ENCODE data around the gene OGFRL1. TPM values are rescaled to one million over a fixed set of nuclear protein-coding genes. Genes with fewer than 3 reads are reported as not detected.

The OGFRL1 gene
- total RNA-seq, 1 experiment from 2014 or later: 10.3 TPM

DNA sequence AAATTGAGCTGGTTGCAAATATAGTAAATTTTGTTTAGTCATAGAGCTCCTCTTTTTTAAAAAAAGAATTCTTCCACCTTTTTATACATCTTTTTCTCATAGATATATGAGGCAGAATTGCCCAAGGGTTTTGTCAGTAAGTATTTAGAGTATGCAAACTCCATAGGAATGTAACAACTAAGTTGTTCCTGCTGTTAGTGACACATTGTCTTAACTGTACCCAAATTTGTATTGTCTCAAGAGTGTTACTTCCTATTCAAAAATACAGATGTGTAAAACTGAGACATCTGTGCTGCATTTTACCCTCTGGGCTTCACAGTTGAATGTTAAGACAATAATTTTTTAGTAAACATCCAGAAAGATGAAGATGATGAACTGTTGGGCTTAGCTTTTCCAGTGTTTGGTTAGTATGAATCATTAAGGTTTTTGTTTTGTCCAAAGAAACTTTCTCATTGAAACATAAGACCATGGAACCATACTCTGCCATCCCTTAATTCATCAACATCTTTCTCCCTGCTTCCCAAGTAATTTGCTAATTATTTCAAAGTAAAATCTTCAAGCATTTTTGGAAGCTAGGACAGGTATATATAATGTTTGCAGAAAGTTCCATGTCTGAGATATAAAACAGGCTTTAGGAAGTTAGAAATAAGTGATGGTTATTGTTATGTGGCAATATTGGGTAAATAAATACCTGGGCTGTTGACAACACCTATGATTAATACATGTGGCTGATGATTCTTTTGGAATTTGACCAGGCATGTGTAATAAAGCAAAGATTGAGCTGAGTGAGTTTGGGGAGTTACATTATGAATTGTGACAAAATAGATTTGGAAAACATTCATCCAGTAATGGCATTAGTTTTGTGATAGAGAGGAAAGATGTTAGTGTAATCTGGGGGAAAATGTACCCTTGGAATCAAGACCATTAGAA, 11.2 kb downstream of the OGFRL1 start:
- no peak overlapping the region for H3K4me3 ChIP-seq (replicated peaks in 1 of 2; ENCODE audit: low read depth in 1 of 2, low read length in 2 of 2)
- H3K27me3 ChIP-seq (ENCODE audit: insufficient read depth, low read length): no peaks in the 10 kb centered on the region
- ChIA-PET RAD21 (ENCODE audit: low non-redundant PET in 1 of 2, low total read pairs in 2 of 2, uncharacterized antibody in 2 of 2, unreplicated experiment in 2 of 2) (no interaction called here), CTCF (no interaction called here), POLR2A (interaction anchor here (0.8 to 1.9 kb wide), 2 partner anchors 11 to 12 kb away, joined by 3 to 4 read pairs; partner anchors contain the start of gene OGFRL1)
- no peak overlapping the region for H3K27ac ChIP-seq (ENCODE audit: low read depth, low read length)
- H3K4me2 ChIP-seq (ENCODE audit: low read length): no peak overlapping the region
- TF ChIP-seq JUND (IDR thresholded peaks at IDR 0.05) (no peak), ZFX (IDR thresholded peaks at IDR 0.05) (no peak), POLR2AphosphoS5 (IDR thresholded peaks at IDR 0.05; ENCODE audit: low read depth, low read length) (no peak), TCF7L2 (IDR thresholded peaks at IDR 0.05; ENCODE audit: borderline replicate concordance, extremely low read depth, insufficient read depth, insufficient read length) (no peak), EZH2 (IDR thresholded peaks at IDR 0.05) (no peak), SRF (IDR thresholded peaks at IDR 0.05; ENCODE audit: low read depth) (no peak), SIN3A (IDR thresholded peaks at IDR 0.05; ENCODE audit: low read depth) (no peak), EZH2phosphoT487 (IDR thresholded peaks at IDR 0.05; ENCODE audit: borderline replicate concordance) (no peak), ELF1 (IDR thresholded peaks at IDR 0.05; ENCODE audit: borderline replicate concordance, low read depth) (no peak), SP1 (IDR thresholded peaks at IDR 0.05; ENCODE audit: low read depth) (no peak), CBX3 (IDR thresholded peaks at IDR 0.05; ENCODE audit: low read depth) (no peak), POLR2A (IDR thresholded peaks at IDR 0.05; ENCODE audit: borderline replicate concordance, extremely low read depth, insufficient read depth, insufficient read length) (no peak), CEBPB (IDR thresholded peaks at IDR 0.05; ENCODE audit: low read depth) (no peak), ZNF274 (IDR thresholded peaks at IDR 0.05; ENCODE audit: low read depth, low read length) (no peak)
- TF ChIP-seq, protein P1, sequence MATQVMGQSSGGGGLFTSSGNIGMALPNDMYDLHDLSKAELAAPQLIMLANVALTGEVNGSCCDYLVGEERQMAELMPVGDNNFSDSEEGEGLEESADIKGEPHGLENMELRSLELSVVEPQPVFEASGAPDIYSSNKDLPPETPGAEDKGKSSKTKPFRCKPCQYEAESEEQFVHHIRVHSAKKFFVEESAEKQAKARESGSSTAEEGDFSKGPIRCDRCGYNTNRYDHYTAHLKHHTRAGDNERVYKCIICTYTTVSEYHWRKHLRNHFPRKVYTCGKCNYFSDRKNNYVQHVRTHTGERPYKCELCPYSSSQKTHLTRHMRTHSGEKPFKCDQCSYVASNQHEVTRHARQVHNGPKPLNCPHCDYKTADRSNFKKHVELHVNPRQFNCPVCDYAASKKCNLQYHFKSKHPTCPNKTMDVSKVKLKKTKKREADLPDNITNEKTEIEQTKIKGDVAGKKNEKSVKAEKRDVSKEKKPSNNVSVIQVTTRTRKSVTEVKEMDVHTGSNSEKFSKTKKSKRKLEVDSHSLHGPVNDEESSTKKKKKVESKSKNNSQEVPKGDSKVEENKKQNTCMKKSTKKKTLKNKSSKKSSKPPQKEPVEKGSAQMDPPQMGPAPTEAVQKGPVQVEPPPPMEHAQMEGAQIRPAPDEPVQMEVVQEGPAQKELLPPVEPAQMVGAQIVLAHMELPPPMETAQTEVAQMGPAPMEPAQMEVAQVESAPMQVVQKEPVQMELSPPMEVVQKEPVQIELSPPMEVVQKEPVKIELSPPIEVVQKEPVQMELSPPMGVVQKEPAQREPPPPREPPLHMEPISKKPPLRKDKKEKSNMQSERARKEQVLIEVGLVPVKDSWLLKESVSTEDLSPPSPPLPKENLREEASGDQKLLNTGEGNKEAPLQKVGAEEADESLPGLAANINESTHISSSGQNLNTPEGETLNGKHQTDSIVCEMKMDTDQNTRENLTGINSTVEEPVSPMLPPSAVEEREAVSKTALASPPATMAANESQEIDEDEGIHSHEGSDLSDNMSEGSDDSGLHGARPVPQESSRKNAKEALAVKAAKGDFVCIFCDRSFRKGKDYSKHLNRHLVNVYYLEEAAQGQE (IDR thresholded peaks at IDR 0.05; ENCODE audit: low read depth): no peak
- TF ChIP-seq, protein P2, sequence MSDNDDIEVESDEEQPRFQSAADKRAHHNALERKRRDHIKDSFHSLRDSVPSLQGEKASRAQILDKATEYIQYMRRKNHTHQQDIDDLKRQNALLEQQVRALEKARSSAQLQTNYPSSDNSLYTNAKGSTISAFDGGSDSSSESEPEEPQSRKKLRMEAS (IDR thresholded peaks at IDR 0.05): no peak
- TF ChIP-seq, protein P3, sequence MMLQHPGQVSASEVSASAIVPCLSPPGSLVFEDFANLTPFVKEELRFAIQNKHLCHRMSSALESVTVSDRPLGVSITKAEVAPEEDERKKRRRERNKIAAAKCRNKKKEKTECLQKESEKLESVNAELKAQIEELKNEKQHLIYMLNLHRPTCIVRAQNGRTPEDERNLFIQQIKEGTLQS (IDR thresholded peaks at IDR 0.05): no peak
- TF ChIP-seq, protein P4, sequence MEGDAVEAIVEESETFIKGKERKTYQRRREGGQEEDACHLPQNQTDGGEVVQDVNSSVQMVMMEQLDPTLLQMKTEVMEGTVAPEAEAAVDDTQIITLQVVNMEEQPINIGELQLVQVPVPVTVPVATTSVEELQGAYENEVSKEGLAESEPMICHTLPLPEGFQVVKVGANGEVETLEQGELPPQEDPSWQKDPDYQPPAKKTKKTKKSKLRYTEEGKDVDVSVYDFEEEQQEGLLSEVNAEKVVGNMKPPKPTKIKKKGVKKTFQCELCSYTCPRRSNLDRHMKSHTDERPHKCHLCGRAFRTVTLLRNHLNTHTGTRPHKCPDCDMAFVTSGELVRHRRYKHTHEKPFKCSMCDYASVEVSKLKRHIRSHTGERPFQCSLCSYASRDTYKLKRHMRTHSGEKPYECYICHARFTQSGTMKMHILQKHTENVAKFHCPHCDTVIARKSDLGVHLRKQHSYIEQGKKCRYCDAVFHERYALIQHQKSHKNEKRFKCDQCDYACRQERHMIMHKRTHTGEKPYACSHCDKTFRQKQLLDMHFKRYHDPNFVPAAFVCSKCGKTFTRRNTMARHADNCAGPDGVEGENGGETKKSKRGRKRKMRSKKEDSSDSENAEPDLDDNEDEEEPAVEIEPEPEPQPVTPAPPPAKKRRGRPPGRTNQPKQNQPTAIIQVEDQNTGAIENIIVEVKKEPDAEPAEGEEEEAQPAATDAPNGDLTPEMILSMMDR (IDR thresholded peaks at IDR 0.05 in 2 of 3, conservative IDR thresholded peaks at IDR 0.05 in 1 of 3; ENCODE audit: borderline replicate concordance in 1 of 3, insufficient read depth in 1 of 3, low read depth in 2 of 3, low read length in 2 of 3): no peak
- TF ChIP-seq, protein P5, sequence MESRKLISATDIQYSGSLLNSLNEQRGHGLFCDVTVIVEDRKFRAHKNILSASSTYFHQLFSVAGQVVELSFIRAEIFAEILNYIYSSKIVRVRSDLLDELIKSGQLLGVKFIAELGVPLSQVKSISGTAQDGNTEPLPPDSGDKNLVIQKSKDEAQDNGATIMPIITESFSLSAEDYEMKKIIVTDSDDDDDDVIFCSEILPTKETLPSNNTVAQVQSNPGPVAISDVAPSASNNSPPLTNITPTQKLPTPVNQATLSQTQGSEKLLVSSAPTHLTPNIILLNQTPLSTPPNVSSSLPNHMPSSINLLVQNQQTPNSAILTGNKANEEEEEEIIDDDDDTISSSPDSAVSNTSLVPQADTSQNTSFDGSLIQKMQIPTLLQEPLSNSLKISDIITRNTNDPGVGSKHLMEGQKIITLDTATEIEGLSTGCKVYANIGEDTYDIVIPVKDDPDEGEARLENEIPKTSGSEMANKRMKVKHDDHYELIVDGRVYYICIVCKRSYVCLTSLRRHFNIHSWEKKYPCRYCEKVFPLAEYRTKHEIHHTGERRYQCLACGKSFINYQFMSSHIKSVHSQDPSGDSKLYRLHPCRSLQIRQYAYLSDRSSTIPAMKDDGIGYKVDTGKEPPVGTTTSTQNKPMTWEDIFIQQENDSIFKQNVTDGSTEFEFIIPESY (IDR thresholded peaks at IDR 0.05; ENCODE audit: extremely low read depth, insufficient replicate concordance, low read length): no peak
- H4K20me1 ChIP-seq (ENCODE audit: insufficient read depth): no peaks in the 10 kb centered on the region
- H3K9ac ChIP-seq (ENCODE audit: low read length): no peak overlapping the region
- H2AFZ ChIP-seq (ENCODE audit: low read depth, low read length, poor library complexity, severe bottlenecking): no peak overlapping the region
- intact Hi-C loops (cut with micrococcal nuclease): no loop called here
- H3K9me2 ChIP-seq (ENCODE audit: insufficient read depth): no peaks in the 10 kb centered on the region
- H3K9me3 ChIP-seq (ENCODE audit: control insufficient read depth in 1 of 2, insufficient read depth in 1 of 2, low read depth in 1 of 2, low read length in 2 of 2): no peaks in the 10 kb centered on the region
- H3K79me2 ChIP-seq (ENCODE audit: insufficient read depth, low read length): no peaks in the 10 kb centered on the region
- DNase-seq (ENCODE audit: low read depth, low spot score): no peak
- peaks cover 0 to 8% of the 10 kb centered on the region in 2 experiments; a peak in 2 of 4 replicates for H3K36me3 ChIP-seq (ENCODE audit: control insufficient read depth in 1 of 2, insufficient read depth in 2 of 2, low read length in 2 of 2)
- no TSS peak for BruUV-seq (replicated peaks)
- no peak for ATAC-seq
- no peaks in the 10 kb centered on the region for H3K4me1 ChIP-seq (ENCODE audit: control insufficient read depth in 1 of 2, insufficient read depth in 2 of 2, low read length in 2 of 2)

Data from HCT116 (cell line).